ENCODE measurements around the gene FAM217A.
"Not testable (repeated sequence)": the region's sequence is repeated elsewhere in the genome, so short reads cannot be mapped to it uniquely, and the experiment has no call there.

FAM217A gene

DNA sequence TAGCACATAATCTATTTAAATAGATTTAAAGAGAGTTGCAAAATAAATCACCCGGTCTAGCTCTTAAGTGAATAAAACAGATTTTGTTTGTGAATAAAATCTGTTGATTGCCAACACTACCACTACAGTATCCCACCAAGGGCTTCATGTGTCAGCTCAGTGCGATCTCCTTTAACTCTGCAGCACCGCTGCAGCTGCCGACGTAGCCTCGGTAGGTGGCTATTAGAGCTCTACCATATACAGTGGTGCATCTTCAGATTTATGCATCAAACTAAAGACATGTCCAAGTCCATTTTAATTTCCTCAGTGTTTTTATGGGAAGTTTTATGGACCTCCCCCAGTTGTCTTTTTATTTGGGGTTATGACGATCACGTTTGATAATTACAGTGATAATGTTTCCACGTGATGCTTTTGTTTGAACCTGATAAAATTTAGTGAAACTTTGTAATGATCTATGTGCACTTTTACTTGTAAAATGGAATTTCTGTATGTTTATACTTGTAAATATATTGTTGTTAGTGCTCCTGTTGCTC is 29.7 kb upstream of the FAM217A start:
- no peak overlapping the region for H3K9ac ChIP-seq (ENCODE audit: low read depth, low read length)
- H3K4me3 ChIP-seq (ENCODE audit: low read depth, low read length), result no peak overlapping the region
- no peaks in the 10 kb centered on the region for H3K27me3 ChIP-seq (ENCODE audit: control insufficient read depth, insufficient read depth, low read length)
- H3K36me3 ChIP-seq (ENCODE audit: control insufficient read depth, insufficient read depth, low read length), result no peaks in the 10 kb centered on the region
- no peaks in the 10 kb centered on the region for H3K4me1 ChIP-seq (ENCODE audit: control insufficient read depth, insufficient read depth, low read length)
- H3K27ac ChIP-seq (ENCODE audit: low read depth, low read length), result no peak overlapping the region
- H3K9me3 ChIP-seq (ENCODE audit: control insufficient read depth, insufficient read depth, low read length), result no peaks in the 10 kb centered on the region

DNA sequence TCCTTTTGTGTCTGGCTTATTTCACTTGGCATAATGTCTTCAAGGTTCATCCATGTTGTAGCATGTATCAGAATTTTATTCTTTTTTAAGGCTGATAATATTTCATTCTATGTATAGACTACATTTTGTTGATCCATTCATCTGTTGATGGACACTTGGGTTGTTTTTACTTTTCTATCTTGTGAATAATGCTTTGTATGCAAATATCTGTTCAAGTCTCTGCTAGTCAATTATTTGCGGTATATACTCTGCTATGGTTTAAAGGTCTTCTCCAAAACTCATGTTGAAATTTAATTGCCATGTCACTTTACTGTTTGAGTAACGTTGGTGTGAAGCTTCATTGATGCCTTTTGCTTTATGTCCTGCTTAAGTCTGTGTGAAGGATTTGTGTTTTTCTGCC is 28.9 kb upstream of the FAM217A start:
- no peaks in the 10 kb centered on the region for H3K9me3 ChIP-seq (ENCODE audit: control insufficient read depth, insufficient read depth, low read length)
- no peaks in the 10 kb centered on the region for H3K4me1 ChIP-seq (ENCODE audit: control insufficient read depth, insufficient read depth, low read length)
- no peak overlapping the region for H3K4me3 ChIP-seq (ENCODE audit: low read depth, low read length)
- no peaks in the 10 kb centered on the region for H3K27me3 ChIP-seq (ENCODE audit: control insufficient read depth, insufficient read depth, low read length)
- H3K9ac ChIP-seq (ENCODE audit: low read depth, low read length), result no peak overlapping the region
- H3K36me3 ChIP-seq (ENCODE audit: control insufficient read depth, insufficient read depth, low read length), result no peaks in the 10 kb centered on the region
- H3K27ac ChIP-seq (ENCODE audit: low read depth, low read length), result no peak overlapping the region

DNA sequence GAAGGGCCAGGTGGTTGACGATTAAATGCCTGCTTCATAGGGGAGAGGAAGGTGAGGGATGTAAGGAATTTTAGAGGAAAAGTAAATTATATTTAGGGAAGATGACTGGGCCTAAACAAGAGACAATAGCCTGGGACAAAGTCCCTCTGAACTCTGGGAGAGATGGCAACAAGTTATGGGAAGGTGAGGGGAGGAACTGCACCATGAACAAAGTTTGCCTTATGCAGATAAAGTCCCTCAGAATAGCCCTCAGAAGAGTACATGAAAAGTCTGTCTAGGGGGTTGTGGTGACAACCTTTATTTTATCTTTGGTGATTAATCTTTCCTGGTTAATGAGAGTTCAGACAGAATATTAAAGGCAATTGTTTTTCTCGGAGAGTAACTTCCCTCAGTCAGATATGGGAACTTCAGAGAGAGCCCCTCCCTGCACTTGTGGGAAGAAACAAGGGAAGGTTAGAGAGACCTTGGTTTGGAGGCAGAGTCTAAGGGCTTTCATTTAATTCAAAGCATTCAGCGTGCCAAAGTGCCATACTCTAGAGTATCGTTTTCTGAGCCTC is 27.1 kb upstream of the FAM217A start:
- Histone ChIP-seq H3K9ac (ENCODE audit: low read depth, low read length) (no peak overlapping the region), H3K9me3 (ENCODE audit: control insufficient read depth, insufficient read depth, low read length) (no peaks in the 10 kb centered on the region), H3K27ac (ENCODE audit: low read depth, low read length) (no peak overlapping the region), H3K4me1 (ENCODE audit: control insufficient read depth, insufficient read depth, low read length) (no peaks in the 10 kb centered on the region), H3K27me3 (ENCODE audit: control insufficient read depth, insufficient read depth, low read length) (no peaks in the 10 kb centered on the region), H3K4me3 (ENCODE audit: low read depth, low read length) (no peak overlapping the region), H3K36me3 (ENCODE audit: control insufficient read depth, insufficient read depth, low read length) (no peaks in the 10 kb centered on the region)

- Histone ChIP-seq H3K9ac (ENCODE audit: low read depth, low read length) (no peak overlapping the region), H3K27me3 (ENCODE audit: control insufficient read depth, insufficient read depth, low read length) (no peaks in the 10 kb centered on the region), H3K4me1 (ENCODE audit: control insufficient read depth, insufficient read depth, low read length) (no peaks in the 10 kb centered on the region), H3K27ac (ENCODE audit: low read depth, low read length) (no peak overlapping the region), H3K9me3 (ENCODE audit: control insufficient read depth, insufficient read depth, low read length) (no peaks in the 10 kb centered on the region), H3K36me3 (ENCODE audit: control insufficient read depth, insufficient read depth, low read length) (no peaks in the 10 kb centered on the region), H3K4me3 (ENCODE audit: low read depth, low read length) (no peak overlapping the region)
Measured at GRCh38 chr6:4103929-4104328, 25.0 kb upstream of the FAM217A start.

DNA sequence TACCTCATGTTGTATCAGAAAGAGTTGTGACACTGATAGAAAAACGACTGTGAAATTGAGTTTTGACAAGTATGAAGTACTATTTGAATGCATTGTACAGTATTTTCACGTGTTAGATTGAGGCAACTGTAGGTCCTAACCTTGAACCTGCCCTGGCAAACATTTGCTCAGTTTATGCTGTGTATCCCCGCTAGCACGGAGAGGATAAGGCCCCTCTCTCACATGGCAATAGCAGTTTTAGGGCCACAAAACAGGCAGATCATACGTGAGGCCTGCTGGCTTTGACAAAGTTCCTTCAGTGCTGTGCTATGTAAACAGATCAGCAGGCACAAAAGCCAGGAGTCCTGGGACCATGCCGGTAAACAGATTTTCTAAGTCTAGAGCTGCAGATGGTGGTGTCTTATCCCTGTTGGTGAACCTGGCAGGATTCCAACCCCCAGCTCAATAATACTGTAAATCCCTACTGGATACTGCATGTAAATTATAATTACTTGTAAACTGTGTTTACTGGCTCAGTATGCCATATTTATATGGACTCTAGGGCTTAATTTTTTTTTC is 23.8 kb upstream of the FAM217A start:
- Histone ChIP-seq H3K27ac (ENCODE audit: low read depth, low read length) (no peak overlapping the region), H3K27me3 (ENCODE audit: control insufficient read depth, insufficient read depth, low read length) (no peaks in the 10 kb centered on the region), H3K9me3 (ENCODE audit: control insufficient read depth, insufficient read depth, low read length) (no peaks in the 10 kb centered on the region), H3K4me1 (ENCODE audit: control insufficient read depth, insufficient read depth, low read length) (no peaks in the 10 kb centered on the region), H3K4me3 (ENCODE audit: low read depth, low read length) (no peak overlapping the region), H3K9ac (ENCODE audit: low read depth, low read length) (no peak overlapping the region), H3K36me3 (ENCODE audit: control insufficient read depth, insufficient read depth, low read length) (no peaks in the 10 kb centered on the region)

- H3K9ac ChIP-seq (ENCODE audit: low read depth, low read length), result no peak overlapping the region
- no peak overlapping the region for H3K4me3 ChIP-seq (ENCODE audit: low read depth, low read length)
- no peak overlapping the region for H3K27ac ChIP-seq (ENCODE audit: low read depth, low read length)
- no peaks in the 10 kb centered on the region for H3K9me3 ChIP-seq (ENCODE audit: control insufficient read depth, insufficient read depth, low read length)
- no peaks in the 10 kb centered on the region for H3K36me3 ChIP-seq (ENCODE audit: control insufficient read depth, insufficient read depth, low read length)
- no peaks in the 10 kb centered on the region for H3K27me3 ChIP-seq (ENCODE audit: control insufficient read depth, insufficient read depth, low read length)
- no peaks in the 10 kb centered on the region for H3K4me1 ChIP-seq (ENCODE audit: control insufficient read depth, insufficient read depth, low read length)
Measured at GRCh38 chr6:4101298-4101697, 22.4 kb upstream of the FAM217A start.

GRCh38 chr6:4100655-4101054 is 21.7 kb upstream of the FAM217A start:
- Histone ChIP-seq H3K27me3 (ENCODE audit: control insufficient read depth, insufficient read depth, low read length) (no peaks in the 10 kb centered on the region), H3K9me3 (ENCODE audit: control insufficient read depth, insufficient read depth, low read length) (no peaks in the 10 kb centered on the region), H3K9ac (ENCODE audit: low read depth, low read length) (no peak overlapping the region), H3K27ac (ENCODE audit: low read depth, low read length) (no peak overlapping the region), H3K36me3 (ENCODE audit: control insufficient read depth, insufficient read depth, low read length) (no peaks in the 10 kb centered on the region), H3K4me3 (ENCODE audit: low read depth, low read length) (no peak overlapping the region), H3K4me1 (ENCODE audit: control insufficient read depth, insufficient read depth, low read length) (no peaks in the 10 kb centered on the region)

DNA sequence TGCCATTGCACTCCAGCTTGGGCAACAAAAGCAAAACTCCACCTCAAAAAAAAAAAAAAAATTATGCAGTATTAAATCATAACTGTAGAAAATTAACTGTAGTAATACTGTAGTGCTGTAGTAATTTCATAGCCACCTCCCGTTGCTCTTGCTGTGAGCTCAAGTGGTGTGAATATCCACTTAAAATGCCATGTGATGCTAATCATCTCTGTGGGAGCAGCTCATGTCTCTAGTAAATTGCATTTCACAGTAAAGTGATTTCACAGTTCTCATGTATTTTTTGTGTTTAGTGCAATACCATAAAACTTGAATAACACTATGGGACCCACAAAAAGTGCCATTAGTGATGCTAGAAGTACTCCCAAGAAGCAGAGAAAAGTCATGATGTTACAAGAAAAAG is 14.4 kb upstream of the FAM217A start:
- no peak overlapping the region for H3K9ac ChIP-seq (ENCODE audit: low read depth, low read length)
- H3K27me3 ChIP-seq (ENCODE audit: control insufficient read depth, insufficient read depth, low read length), result no peaks in the 10 kb centered on the region
- no peaks in the 10 kb centered on the region for H3K36me3 ChIP-seq (ENCODE audit: control insufficient read depth, insufficient read depth, low read length)

GRCh38 chr6:4091941-4092340 is 13.0 kb upstream of the FAM217A start:
- no peaks in the 10 kb centered on the region for H3K27me3 ChIP-seq (ENCODE audit: control insufficient read depth, insufficient read depth, low read length)
- H3K4me1 ChIP-seq (ENCODE audit: control insufficient read depth, insufficient read depth, low read length), result no peaks in the 10 kb centered on the region
- no peaks in the 10 kb centered on the region for H3K36me3 ChIP-seq (ENCODE audit: control insufficient read depth, insufficient read depth, low read length)
- no peaks in the 10 kb centered on the region for H3K9me3 ChIP-seq (ENCODE audit: control insufficient read depth, insufficient read depth, low read length)
- H3K9ac ChIP-seq (ENCODE audit: low read depth, low read length), result no peak overlapping the region
- H3K27ac ChIP-seq (ENCODE audit: low read depth, low read length), result no peak overlapping the region
- no peak overlapping the region for H3K4me3 ChIP-seq (ENCODE audit: low read depth, low read length)

More for the DNA sequence above, 14.4 kb upstream of the FAM217A start:
- no peak overlapping the region for H3K4me3 ChIP-seq (ENCODE audit: low read depth, low read length)
- H3K4me1 ChIP-seq (ENCODE audit: control insufficient read depth, insufficient read depth, low read length), result no peaks in the 10 kb centered on the region
- no peaks in the 10 kb centered on the region for H3K9me3 ChIP-seq (ENCODE audit: control insufficient read depth, insufficient read depth, low read length)
- H3K27ac ChIP-seq (ENCODE audit: low read depth, low read length), result no peak overlapping the region

- H3K36me3 ChIP-seq (ENCODE audit: control insufficient read depth, insufficient read depth, low read length); H3K4me1 ChIP-seq (ENCODE audit: control insufficient read depth, insufficient read depth, low read length); H3K4me3 ChIP-seq (ENCODE audit: low read depth, low read length); H3K27ac ChIP-seq (ENCODE audit: low read depth, low read length); H3K27me3 ChIP-seq (ENCODE audit: control insufficient read depth, insufficient read depth, low read length); H3K9ac ChIP-seq (ENCODE audit: low read depth, low read length); H3K9me3 ChIP-seq (ENCODE audit: control insufficient read depth, insufficient read depth, low read length): not testable (repeated sequence)
Measured at GRCh38 chr6:4090043-4090442, 11.1 kb upstream of the FAM217A start.

GRCh38 chr6:4088704-4089103 is 9.8 kb upstream of the FAM217A start:
- no peaks in the 10 kb centered on the region for H3K9me3 ChIP-seq (ENCODE audit: control insufficient read depth, insufficient read depth, low read length)

More at GRCh38 chr6:4088704-4089103, 9.8 kb upstream of the FAM217A start:
- H3K27me3 ChIP-seq (ENCODE audit: control insufficient read depth, insufficient read depth, low read length), result no peaks in the 10 kb centered on the region
- H3K4me1 ChIP-seq (ENCODE audit: control insufficient read depth, insufficient read depth, low read length), result 0 out of 2 replicates have a peak, but pooled peaks cover 5% of the 10 kb centered on the region
- H3K4me3 ChIP-seq (ENCODE audit: low read depth, low read length), result no peak overlapping the region
- H3K36me3 ChIP-seq (ENCODE audit: control insufficient read depth, insufficient read depth, low read length), result no peaks in the 10 kb centered on the region
- no peak overlapping the region for H3K27ac ChIP-seq (ENCODE audit: low read depth, low read length)
- H3K9ac ChIP-seq (ENCODE audit: low read depth, low read length), result no peak overlapping the region
